H1 (cell line): Measurements from ENCODE around the gene ASPG. TPM values are rescaled to one million over a fixed set of nuclear protein-coding genes. Genes with fewer than 3 reads are reported as not detected.

ENCODE experiments used
- BCL11A ChIP-seq, 2 experiments: IDR thresholded peaks; one replicate each; pipeline ENCODE4 v1.6.1; 2011; ENCODE audit warnings: low read depth in 2 of 2, low read length in 2 of 2, mild to moderate bottlenecking in 2 of 2
- EGR1 ChIP-seq: IDR thresholded peaks from 2 replicates; pipeline ENCODE4 v1.6.1; 2011; ENCODE audit warnings: low read depth, low read length, borderline replicate concordance
- GABPA ChIP-seq: IDR thresholded peaks from 2 replicates; pipeline ENCODE4 v1.6.1; 2011; ENCODE audit warnings: mild to moderate bottlenecking, low read length, moderate library complexity, borderline replicate concordance; ENCODE audit not compliant: insufficient read depth
- JUN ChIP-seq: IDR thresholded peaks from 2 replicates; pipeline ENCODE4 v1.6.1; 2011; ENCODE audit warnings: low read depth, mild to moderate bottlenecking, improper control_type of control experiment, low read length
- polyA plus RNA-seq, 7 experiments: library from polyadenylated mRNA; depleted of rRNA in 3 of 7; stranded (reverse) in 5 of 7; unstranded in 2 of 7; fragments of >200 nt in 5 of 7; fragments of 200-250 nt in 2 of 7; gene quantifications; 1 replicate in 5 of 7; 2 replicates in 1 of 7; 4 replicates in 1 of 7; pipeline versions ENCODE4 v1.2.1 to v1.2.3, GENCODE V29; 2011 to 2013; ENCODE audit warnings: missing spikeins in 2 of 7, mixed read lengths in 2 of 7
- total RNA-seq: library from RNA; stranded (reverse); fragmentation: NEBNext Ultra II Directional; extraction: Animal tissue kit (Norgen Biotek cat#: 25700); gene quantifications from 2 replicates; pipeline ENCODE4 v1.2.1, GENCODE V29; 2021

ASPG gene
- total and polyA plus RNA-seq, 2 of the 8 experiments (the other 6 are each of a cell fraction or from before 2014, with no cell fraction given), result 0.34 to 0.59 TPM

- no peak for TF ChIP-seq EGR1
- no peak for TF ChIP-seq BCL11A (IDR thresholded peaks at IDR 0.05; ENCODE audit: low read depth in 2 of 2, low read length in 2 of 2)
- no peak for TF ChIP-seq JUN
- no peak for TF ChIP-seq GABPA
- TF ChIP-seq, all 59 proteins: peak for 0
Measured at GRCh38 chr14:104164041-104164440, 78.5 kb downstream of the ASPG start (continued).
